ENCODE measurements around the gene CLBA1. TPM values are rescaled to one million over a fixed set of nuclear protein-coding genes. Genes with fewer than 3 reads are reported as not detected.
"Not testable (repeated sequence)": the region's sequence is repeated elsewhere in the genome, so short reads cannot be mapped to it uniquely, and the experiment has no call there.

CLBA1 gene
- total and polyA plus RNA-seq, 2 donors (not counting 1 experiment from before 2014, with no cell fraction given), result 0.63 to 5.5 TPM

DNA sequence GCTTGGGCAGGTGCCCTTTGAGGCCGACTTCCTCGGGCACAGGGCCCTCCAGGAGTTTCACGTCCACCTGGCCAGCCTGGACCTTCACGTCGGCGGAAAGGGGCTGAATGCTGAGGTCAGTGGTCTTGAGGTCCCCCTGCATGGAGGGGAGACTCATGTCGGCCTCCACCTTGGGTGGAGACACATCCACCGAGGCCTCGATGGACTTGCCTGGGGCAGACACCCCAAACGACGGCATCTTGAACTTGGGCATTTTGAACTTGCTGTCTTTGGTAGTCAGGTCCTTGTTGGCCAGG is 36.9 kb upstream of the CLBA1 start:
- Histone ChIP-seq H3K27me3 (replicated peaks in 1 of 4; ENCODE audit: control extremely low read depth in 1 of 4, control insufficient read depth in 3 of 4, insufficient read depth in 4 of 4, low read length in 3 of 4) (no peaks in the 10 kb centered on the region), H3K9me3 (ENCODE audit: control extremely low read depth in 1 of 3, control insufficient read depth in 2 of 3, insufficient read depth in 1 of 3, low read length in 2 of 3) (no peaks in the 10 kb centered on the region), H3K27ac (ENCODE audit: low read length in 2 of 2) (no peak overlapping the region), H3K4me2 (replicated peaks; ENCODE audit: low read depth, low read length, poor library complexity, severe bottlenecking) (no peak overlapping the region), H3K9ac (ENCODE audit: low read length) (no peak overlapping the region), H4K20me1 (ENCODE audit: control insufficient read depth, insufficient read depth, low read length, poor library complexity, severe bottlenecking) (no peaks in the 10 kb centered on the region), H3K36me3 (replicated peaks in 1 of 2; ENCODE audit: control extremely low read depth in 1 of 2, control insufficient read depth in 1 of 2, extremely low read depth in 1 of 2, insufficient read depth in 2 of 2, low read length in 1 of 2) (no peaks in the 10 kb centered on the region), H3K4me1 (ENCODE audit: control insufficient read depth in 2 of 2, insufficient read depth in 2 of 2, low read length in 2 of 2) (no peaks in the 10 kb centered on the region), H3K79me2 (ENCODE audit: control insufficient read depth, insufficient read depth, low read length) (no peaks in the 10 kb centered on the region), H3K4me3 (ENCODE audit: control extremely low read depth in 1 of 5, extremely low read depth in 1 of 5, insufficient read depth in 1 of 5, low read depth in 2 of 5, low read length in 4 of 5) (no peak overlapping the region), H2AFZ (ENCODE audit: insufficient read depth, low read depth, low read length, poor library complexity, severe bottlenecking) (no peak overlapping the region)
- Mint-ChIP-seq H3K4me3 (no peak overlapping the region), H3K27ac (no peak overlapping the region), H3K4me1 (no peaks in the 10 kb centered on the region), H3K9me3 (ENCODE audit: insufficient read depth) (no peaks in the 10 kb centered on the region), H3K27me3 (no peaks in the 10 kb centered on the region)
- intact Hi-C loops (cut with micrococcal nuclease), result no loop called here
- no peak for DNase-seq
- 97% methylated on average over 11 of the region's 11 CpGs for WGBS (ENCODE audit: insufficient coverage)
- ATAC-seq (ENCODE audit: low read depth), result no peak
- ChIA-PET CTCF (no interaction called here), POLR2A (no interaction called here)
- no peak for TF ChIP-seq EZH2 (IDR thresholded peaks at IDR 0.05; ENCODE audit: borderline replicate concordance, insufficient read depth, low read depth, low read length, poor library complexity, severe bottlenecking)
- TF ChIP-seq, protein P1, sequence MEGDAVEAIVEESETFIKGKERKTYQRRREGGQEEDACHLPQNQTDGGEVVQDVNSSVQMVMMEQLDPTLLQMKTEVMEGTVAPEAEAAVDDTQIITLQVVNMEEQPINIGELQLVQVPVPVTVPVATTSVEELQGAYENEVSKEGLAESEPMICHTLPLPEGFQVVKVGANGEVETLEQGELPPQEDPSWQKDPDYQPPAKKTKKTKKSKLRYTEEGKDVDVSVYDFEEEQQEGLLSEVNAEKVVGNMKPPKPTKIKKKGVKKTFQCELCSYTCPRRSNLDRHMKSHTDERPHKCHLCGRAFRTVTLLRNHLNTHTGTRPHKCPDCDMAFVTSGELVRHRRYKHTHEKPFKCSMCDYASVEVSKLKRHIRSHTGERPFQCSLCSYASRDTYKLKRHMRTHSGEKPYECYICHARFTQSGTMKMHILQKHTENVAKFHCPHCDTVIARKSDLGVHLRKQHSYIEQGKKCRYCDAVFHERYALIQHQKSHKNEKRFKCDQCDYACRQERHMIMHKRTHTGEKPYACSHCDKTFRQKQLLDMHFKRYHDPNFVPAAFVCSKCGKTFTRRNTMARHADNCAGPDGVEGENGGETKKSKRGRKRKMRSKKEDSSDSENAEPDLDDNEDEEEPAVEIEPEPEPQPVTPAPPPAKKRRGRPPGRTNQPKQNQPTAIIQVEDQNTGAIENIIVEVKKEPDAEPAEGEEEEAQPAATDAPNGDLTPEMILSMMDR (IDR thresholded peaks at IDR 0.05), result no peak

DNA sequence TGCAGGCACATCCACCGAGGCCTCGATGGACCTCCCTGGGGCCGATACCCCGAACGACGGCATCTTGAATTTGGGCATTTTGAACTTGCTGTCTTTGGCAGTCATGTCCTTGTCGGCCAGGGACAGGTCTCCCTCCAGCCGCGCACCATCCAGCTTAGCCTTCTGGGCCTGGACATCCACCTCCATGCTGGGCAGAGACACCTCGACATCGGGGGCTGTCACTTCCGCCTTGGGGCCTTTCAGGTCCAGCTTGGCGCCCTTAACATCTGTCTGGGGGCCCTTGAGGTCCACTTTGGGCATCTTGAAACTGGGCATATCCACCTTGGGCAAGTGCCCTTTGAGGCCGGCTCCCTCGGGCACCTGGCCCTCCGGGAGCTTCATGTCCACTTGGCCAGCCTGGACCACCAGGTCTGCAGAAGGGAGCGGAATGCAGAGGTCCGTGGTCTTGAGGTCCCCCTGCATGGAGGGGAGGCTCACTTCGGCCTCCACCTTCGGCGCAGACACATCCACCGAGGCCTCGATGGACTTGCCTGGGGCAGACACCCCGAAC is 36.1 kb upstream of the CLBA1 start:
- H3K4me1 Mint-ChIP-seq; H3K9ac ChIP-seq (ENCODE audit: low read length); H3K4me3 Mint-ChIP-seq; H3K4me2 ChIP-seq (replicated peaks; ENCODE audit: low read depth, low read length, poor library complexity, severe bottlenecking); H3K4me1 ChIP-seq (ENCODE audit: control insufficient read depth in 2 of 2, insufficient read depth in 2 of 2, low read length in 2 of 2); CTCF ChIA-PET; H3K27ac ChIP-seq (ENCODE audit: low read length in 2 of 2); H4K20me1 ChIP-seq (ENCODE audit: control insufficient read depth, insufficient read depth, low read length, poor library complexity, severe bottlenecking); H3K9me3 Mint-ChIP-seq (ENCODE audit: insufficient read depth); ATAC-seq (ENCODE audit: low read depth); H3K79me2 ChIP-seq (ENCODE audit: control insufficient read depth, insufficient read depth, low read length); H2AFZ ChIP-seq (ENCODE audit: insufficient read depth, low read depth, low read length, poor library complexity, severe bottlenecking); H3K27me3 Mint-ChIP-seq; intact Hi-C loops (cut with micrococcal nuclease); H3K36me3 ChIP-seq (replicated peaks in 1 of 2; ENCODE audit: control extremely low read depth in 1 of 2, control insufficient read depth in 1 of 2, extremely low read depth in 1 of 2, insufficient read depth in 2 of 2, low read length in 1 of 2); H3K9me3 ChIP-seq (ENCODE audit: control extremely low read depth in 1 of 3, control insufficient read depth in 2 of 3, insufficient read depth in 1 of 3, low read length in 2 of 3); H3K4me3 ChIP-seq (ENCODE audit: control extremely low read depth in 1 of 5, extremely low read depth in 1 of 5, insufficient read depth in 1 of 5, low read depth in 2 of 5, low read length in 4 of 5); POLR2A ChIA-PET; DNase-seq; H3K27me3 ChIP-seq (replicated peaks in 1 of 4; ENCODE audit: control extremely low read depth in 1 of 4, control insufficient read depth in 3 of 4, insufficient read depth in 4 of 4, low read length in 3 of 4); H3K27ac Mint-ChIP-seq: not testable (repeated sequence)
- WGBS (ENCODE audit: insufficient coverage), result 94% methylated on average over 17 of the region's 24 CpGs

Data from B cell (primary cell).